Panc1 (cell line): ENCODE data around the gene CDC23.

Source experiments
- CTCF ChIP-seq: fragments of 450-650 bp; IDR thresholded peaks from 2 replicates; pipeline ENCODE4 v1.5.1; 2017; ENCODE audit warnings: mild to moderate bottlenecking
- POLR2AphosphoS5 ChIP-seq: IDR thresholded peaks from 2 replicates; pipeline ENCODE4 v1.6.1; 2012; ENCODE audit warnings: mild to moderate bottlenecking, low read depth, low read length, moderate library complexity
- REST ChIP-seq, 2 experiments: IDR thresholded peaks; 2 replicates each; pipeline ENCODE4 v1.6.1; 2011 to 2012; ENCODE audit warnings: low read depth in 2 of 2, control low read depth in 1 of 2, low read length in 1 of 2, mild to moderate bottlenecking in 1 of 2, moderate library complexity in 1 of 2; ENCODE audit not compliant: insufficient read depth in 1 of 2
- SIN3A ChIP-seq: IDR thresholded peaks from 2 replicates; pipeline ENCODE4 v1.6.1; 2012; ENCODE audit warnings: low read depth, mild to moderate bottlenecking, low read length, moderate library complexity, borderline replicate concordance; ENCODE audit not compliant: insufficient read depth

- TF ChIP-seq CTCF (no peak), SIN3A (peak; percentile 100), REST (IDR thresholded peaks at IDR 0.05; ENCODE audit: insufficient read depth in 1 of 2, low read depth in 2 of 2, low read length in 1 of 2) (no peak; a peak in 1 of 4 replicates), POLR2AphosphoS5 (peak; percentile 80)
Measured at GRCh38 chr5:138178516-138179276, 34.4 kb downstream of the CDC23 start, which contains the start of the genes BRD8 and KIF20A.
